Breast epithelium (tissue), 3 donors: ENCODE data around the gene ZSWIM6.

Experiments used
- POLR2A ChIP-seq: fragments of 450-650 bp; IDR thresholded peaks from one replicate; pipeline ENCODE4 v1.6.1; 2016; ENCODE audit warnings: antibody characterized with exemption, mild to moderate bottlenecking, moderate library complexity
- POLR2AphosphoS5 ChIP-seq, 3 donors: sonication (generic); formaldehyde crosslinking; IDR thresholded peaks; one replicate each; pipeline ENCODE4 v1.6.1; 2017; ENCODE audit warnings: antibody characterized with exemption in 3 of 3
- TF ChIP-seq, protein P1 (sequence below), 3 donors: fragments of 450-650 bp; IDR thresholded peaks; one replicate each; pipeline ENCODE4 v1.5.1; 2016 to 2017; ENCODE audit warnings: antibody characterized with exemption in 3 of 3, mild to moderate bottlenecking in 3 of 3, moderate library complexity in 3 of 3

DNA sequence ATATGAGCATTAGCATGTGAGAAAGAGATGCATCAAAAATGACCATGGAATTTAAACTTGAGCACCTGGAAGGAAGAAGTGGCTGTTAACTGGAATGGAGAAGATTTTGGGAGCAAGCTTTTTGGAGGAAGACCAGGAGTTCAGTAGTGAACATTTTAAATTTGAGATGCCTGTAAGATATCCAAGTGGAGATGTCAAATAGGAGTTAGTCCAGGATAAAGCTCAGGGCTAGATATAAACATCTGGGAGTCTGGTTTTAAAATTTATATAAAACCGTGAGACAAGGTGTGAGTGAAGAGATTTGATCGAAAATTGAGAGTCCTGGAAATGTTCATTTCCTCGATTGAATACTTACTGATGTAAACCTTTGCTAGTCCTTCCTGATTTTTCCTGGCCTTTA lies 217.5 kb downstream of the ZSWIM6 start:
- TF ChIP-seq, protein P1, sequence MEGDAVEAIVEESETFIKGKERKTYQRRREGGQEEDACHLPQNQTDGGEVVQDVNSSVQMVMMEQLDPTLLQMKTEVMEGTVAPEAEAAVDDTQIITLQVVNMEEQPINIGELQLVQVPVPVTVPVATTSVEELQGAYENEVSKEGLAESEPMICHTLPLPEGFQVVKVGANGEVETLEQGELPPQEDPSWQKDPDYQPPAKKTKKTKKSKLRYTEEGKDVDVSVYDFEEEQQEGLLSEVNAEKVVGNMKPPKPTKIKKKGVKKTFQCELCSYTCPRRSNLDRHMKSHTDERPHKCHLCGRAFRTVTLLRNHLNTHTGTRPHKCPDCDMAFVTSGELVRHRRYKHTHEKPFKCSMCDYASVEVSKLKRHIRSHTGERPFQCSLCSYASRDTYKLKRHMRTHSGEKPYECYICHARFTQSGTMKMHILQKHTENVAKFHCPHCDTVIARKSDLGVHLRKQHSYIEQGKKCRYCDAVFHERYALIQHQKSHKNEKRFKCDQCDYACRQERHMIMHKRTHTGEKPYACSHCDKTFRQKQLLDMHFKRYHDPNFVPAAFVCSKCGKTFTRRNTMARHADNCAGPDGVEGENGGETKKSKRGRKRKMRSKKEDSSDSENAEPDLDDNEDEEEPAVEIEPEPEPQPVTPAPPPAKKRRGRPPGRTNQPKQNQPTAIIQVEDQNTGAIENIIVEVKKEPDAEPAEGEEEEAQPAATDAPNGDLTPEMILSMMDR (IDR thresholded peaks at IDR 0.05), result no peak
- TF ChIP-seq POLR2AphosphoS5 (IDR thresholded peaks at IDR 0.05), result no peak
- no peak for TF ChIP-seq POLR2A
